ENCODE results near the gene MAGI1.

Gene MAGI1

DNA sequence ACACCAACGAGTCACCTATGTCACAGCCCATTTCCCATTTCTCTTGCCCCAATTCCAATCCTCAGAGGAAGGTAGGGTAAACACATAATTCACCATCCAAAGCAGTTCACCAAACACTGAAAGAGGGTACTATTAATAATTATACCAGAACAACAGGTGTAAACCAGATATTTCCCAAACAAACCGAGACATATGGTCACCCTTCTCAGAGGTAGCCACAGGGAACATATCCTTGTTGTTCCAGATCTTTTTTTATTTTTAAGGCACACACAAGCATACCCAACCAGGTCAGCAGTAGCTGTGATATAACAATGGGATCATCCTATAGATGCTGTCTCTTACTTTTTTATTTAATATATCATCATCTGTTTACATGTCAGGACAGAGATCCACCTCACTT is 24.7 kb downstream of the MAGI1 start:
- no peak for DNase-seq (ENCODE audit: low read depth, low spot score)

DNA sequence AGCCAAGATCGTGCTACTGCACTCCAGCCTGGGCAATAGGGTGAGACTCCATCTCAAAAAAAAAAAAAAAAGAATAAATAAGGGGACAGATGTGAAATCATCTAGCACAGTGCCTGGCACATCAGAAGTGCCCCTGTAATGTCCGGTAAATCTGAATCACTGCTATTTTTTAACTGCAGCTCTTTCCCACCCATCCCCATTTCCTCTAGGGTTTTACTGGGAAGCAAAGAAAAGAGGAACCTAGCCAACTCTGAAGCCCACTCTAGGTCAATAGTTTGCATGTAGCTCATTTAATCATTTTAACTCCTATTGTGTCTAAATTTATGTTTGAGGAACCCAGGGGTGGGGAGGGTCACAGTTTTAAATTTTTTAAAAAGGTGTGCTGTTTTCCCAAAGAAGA is 26.0 kb downstream of the MAGI1 start:
- DNase-seq (ENCODE audit: low read depth, low spot score) = no peak

DNA sequence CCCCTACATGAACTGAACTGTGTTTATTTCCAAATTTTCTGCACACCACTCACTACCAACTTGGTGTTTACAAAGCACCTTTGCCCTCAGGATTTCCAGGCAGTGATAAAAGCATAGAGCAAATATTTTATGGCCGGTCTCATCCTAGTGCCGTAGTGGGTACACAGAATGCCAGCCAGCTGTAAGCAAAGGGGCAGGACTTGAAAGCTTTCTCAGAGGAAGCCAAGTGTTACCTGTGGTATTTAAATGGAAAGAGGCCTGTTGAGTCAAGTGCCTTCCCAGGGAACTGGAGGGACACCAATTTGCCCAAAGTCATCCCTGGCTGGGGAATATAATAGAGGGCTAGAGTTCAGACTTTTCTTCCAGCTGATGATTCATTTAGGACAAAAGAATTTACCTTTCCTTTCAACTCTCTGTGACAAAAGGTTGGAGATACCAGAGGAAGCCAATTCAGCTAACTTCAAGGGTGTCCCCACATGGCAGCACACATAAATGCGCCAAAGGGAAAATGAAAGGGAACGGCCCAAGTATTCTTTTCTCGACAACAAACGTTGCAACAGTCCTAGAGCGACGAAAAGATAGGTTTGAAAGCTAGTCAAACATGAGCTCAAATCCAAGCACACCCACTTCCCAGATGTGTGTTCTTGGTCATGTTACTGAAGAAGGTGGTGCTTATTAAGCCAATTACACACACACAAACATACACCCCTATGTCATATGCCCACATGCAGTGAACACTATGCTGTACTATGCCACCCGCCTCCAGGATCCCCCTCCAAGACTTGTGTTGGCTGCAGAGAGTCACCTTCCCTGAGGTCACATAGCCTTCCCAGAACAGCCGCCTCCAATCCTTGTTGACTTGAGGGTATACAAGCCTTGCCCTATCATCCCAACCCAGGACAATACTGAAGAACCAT is 27.7 kb downstream of the MAGI1 start:
- no peak for DNase-seq (ENCODE audit: low read depth, low spot score)

DNA sequence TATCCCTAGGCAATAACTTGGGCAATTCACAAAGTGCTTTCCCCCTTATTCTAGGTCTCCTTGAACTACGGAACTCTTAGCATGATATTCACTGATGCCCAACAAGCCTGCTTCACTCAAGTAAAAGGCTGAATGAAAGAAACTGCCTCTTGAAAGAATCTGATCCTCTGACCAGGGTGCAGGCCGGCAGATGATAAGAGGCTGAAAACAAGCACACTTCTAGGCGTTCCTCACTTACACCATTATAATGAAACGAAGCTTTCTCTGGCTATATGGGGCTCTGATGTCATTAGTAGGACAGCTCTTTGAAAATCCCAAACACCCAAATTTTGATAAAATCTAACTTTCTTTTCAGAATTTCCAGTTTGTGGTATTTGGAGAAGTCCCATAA is 28.4 kb downstream of the MAGI1 start:
- no peak for DNase-seq (ENCODE audit: low read depth, low spot score)

DNA sequence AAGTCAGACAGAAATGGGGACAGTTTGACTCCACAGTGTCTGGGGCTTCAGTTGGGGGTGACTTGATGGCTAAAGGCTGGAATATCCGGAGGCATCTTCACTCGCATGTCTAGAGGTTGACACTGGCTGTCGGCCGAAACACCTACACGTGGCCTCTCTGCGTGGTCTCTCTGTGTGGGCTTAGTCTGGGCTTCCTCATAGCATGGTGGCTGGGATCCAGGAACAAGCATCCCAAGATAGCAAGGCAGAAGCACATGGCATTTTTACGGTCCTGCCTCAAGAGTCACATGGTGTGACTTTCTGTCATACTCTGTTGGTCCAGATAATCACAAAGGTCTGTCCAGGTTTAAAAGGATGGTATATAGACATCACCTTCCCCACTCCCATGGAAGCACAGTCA is 34.5 kb downstream of the MAGI1 start:
- no peak for DNase-seq (ENCODE audit: low read depth, low spot score)

DNA sequence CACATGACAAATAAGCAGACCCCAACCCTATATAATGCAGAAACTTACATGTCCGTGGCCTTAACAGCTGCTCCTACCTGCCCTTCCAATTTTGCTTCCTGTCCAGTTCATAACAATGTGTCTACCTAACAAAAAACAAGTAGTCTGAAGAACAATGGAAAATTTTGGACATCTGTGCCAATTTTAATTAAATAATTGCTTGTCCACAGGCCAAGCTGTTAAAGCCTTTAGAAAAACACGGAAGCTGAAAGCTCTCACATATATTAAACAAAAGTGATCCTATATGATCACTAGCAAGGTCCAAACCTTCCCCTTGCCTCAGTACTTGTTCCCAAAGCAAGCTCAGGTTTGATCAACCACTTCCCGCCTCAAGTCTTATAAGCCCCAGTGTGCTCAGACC is 37.1 kb downstream of the MAGI1 start:
- no peak for DNase-seq (ENCODE audit: low read depth, low spot score)

DNA sequence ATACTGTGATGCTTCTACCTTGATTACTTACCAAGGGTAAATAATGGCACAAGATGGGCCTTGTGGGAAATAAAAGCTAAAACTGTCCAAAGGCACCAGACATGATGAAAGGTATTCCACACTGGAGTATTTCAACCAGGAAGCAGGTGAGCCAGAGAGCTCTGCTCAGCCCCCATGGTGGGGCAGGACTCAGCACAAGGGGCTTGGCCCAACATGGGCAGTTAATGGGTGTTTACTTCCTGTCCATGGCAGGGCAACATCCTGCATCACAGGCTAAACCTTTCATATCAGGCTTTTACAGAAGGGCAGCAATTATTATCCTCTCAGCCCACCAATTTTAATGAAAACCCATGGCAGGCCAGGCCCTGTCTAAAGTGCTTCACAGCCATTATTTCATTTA is 38.2 kb downstream of the MAGI1 start:
- no peak for DNase-seq (ENCODE audit: low read depth, low spot score)

DNA sequence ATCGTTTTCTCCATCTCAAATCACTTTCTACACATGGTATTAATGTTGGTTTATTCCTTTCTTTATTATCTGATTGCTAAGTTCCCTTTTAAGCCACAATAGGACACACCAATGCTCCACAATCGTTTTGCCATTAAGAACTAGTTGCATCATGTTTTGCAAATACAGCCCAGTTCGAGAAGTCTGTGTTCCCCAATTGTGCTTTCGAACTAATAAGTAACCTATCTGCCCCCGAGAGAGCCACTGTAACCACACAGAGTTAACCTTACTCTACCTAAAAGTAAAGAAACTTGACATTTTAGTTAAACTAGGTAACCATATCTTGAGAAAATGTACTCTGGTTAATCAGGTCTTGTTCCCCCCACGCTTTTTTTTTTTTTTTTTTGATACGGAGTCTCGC is 39.1 kb downstream of the MAGI1 start:
- no peak for DNase-seq (ENCODE audit: low read depth, low spot score)

DNA sequence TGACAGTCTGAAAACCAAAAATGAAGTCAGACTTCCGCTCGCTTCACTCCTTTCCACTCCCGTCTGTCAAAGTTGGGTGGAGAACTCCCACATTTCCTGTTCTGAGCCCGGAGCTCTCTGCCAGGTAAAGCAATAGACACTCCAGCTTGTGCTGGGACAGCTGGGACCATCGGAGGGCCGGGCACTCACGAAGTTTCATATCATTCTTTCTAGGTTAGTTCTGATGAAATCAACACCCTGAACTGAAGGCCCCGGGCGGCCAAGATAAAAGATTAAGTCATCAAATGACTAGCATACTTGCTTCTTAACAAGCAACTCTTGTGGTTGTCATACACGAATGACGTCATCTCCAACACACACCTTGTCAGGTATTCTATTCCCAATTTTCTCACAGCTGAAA is 42.1 kb downstream of the MAGI1 start:
- peak; percentile 48 for DNase-seq (ENCODE audit: low read depth, low spot score)

DNA sequence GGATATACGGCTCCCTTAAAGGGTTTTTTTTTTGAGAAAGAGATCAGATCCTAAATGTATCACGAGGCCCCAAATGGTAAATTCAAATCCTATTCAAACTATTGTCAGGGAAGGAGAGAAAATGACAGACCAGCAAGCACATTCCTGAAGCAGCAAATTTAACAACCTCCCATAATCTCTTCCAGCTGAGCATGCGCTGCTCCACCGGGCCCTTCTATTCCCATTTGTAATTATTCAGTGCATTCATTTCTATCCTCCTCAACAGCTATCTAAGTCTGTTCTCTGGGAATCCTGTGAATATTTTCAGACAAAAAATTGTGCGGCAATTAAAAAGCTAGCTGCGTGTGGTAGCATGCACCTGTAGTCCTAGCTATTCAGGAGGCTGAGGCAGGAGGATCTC is 43.2 kb downstream of the MAGI1 start:
- DNase-seq (ENCODE audit: low read depth, low spot score) = no peak

DNA sequence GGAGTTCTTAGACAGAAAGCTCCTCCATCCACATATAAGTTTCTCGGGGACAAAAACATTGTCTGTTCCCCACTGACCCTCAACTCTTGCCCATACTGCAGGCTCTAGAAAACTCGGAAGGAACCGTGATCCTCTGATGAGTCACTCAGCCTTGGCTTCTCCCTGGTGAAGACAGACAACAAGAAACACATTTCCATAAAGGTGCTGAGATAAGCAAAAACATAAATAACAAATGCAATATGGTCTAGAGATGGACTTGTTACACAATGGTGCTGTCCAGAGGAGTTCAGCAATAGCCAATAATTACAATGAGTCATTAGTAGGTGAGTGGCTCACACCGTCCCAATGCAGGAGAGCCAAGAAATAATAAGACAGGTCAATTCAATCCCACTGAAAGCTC is 43.7 kb downstream of the MAGI1 start:
- DNase-seq (ENCODE audit: low read depth, low spot score) = peak; percentile 21

DNA sequence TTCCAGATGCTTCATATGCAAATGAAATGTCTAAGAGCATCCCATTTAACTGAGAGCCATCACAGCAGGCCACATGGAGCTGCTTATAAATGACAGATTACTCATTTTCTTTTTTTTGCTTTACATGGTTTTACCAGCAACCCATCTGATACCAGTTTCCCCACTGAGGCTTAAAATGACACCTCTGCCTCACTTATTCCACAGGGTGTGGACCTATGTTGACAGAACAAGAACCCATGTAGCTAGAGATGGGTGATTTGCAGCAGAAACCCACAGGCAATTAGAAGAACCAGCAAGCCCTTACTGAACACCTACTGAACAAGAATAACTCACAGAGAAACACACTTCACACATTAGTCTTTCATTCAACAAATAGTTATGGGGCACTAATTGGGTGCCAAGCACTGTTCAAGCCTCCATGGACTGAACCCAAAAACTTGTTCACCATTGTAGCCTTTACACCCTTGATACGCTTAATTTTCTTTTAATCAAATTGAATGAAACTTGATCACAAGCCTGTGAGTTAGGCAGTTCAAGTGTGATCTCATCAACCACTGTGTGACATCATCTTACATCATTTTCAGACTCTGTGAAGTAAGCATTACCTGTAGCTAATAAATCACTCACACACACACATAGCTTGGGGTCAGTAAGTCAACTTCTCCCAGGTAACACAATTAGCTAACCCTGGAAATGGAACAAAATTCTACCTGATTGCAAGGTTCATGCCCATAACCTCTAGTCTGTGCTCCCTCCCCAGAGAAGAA is 45.4 kb downstream of the MAGI1 start:
- DNase-seq (ENCODE audit: low read depth, low spot score) = no peak

DNA sequence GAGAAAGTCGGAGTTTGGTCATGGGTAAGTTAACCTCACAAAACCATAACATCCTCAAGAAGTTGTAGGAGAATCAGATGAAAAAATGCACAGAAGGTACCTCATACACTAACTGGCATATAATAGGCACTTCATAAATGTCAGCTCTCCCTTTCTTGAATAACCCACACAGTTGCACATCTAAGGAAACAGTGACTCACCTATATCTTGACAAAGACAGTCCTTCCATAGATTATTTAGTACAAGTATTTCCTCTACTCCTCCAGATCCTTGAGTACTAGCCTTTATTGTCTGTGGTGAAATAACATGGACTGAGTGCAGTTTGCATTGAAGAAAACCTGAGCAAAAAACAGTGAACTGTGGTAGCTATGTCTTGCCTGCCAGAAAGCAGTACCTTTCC is 46.6 kb downstream of the MAGI1 start:
- DNase-seq (ENCODE audit: low read depth, low spot score) = no peak

DNA sequence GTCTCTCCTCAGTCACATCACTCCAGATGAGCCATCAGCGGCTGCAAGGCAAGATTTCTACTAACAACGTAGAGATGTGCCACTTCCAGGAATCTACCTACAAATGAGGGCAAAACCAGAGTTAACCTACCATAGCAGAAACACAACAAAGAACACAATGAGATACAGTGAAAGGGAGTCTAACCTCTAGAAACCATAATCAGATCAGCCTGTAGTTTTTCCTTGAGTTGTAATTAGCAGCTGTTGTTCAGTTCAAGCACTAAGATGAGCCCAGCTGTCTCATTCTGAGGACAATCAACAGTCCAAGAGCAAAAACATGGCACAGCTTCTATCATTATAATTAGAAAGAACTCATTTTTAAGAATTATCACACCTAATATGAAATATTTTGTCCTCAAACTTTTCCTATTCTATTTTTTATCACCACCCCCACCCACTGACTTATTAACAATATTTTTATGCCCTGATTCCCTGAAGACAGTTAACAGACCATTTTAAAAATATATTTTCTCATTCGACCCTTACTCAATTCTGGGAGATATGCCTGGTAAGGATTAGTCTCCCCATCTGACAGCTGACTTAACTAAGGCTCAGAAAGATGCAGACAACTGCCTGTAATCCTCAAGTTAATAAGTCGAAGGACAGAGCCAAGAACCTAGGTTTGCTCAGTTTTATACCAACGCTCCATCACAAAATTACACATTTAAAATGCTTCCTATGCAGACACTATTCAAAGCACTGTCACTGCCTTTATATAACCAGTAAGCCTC is 50.1 kb downstream of the MAGI1 start:
- no peak for DNase-seq (ENCODE audit: low read depth, low spot score)

DNA sequence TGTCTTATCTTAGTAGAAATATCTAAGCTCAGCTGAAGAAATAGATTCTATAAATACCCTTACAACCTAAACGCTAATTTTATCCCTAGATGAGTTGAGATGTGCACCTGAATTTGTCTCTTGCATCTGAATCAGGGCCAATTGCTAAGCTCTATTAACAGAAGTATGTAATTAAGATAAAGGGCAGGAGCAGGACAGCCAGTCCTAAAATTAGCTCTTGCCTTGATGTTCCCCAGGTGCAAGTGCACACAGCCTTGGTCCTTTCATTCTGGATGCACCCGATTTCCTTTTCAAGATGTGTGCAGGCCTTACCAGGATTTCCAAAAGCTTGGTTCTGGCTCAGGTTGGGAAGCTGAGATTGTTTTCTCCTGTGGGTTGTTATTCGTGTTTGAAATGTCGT is 52.4 kb downstream of the MAGI1 start:
- no peak for DNase-seq (ENCODE audit: low read depth, low spot score)

DNA sequence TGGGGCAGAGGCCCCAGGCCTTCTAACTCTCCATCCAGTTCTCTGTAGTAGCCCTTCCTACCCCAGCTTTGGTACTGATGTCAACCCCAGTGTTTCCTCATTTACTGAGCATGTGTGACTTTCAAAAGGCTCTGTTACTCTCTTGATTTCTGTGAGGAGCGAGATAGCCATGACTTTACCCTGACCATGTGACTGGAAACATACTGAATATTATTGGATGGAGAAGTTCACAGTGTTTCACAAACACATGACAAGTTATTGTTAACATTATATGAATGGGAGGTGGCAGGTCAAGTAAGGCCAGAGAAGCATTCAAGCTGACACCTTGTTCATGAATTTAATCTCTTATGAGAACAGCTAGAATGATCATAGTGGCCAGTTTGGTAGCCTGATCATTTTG is 53.7 kb downstream of the MAGI1 start:
- DNase-seq (ENCODE audit: low read depth, low spot score) = no peak

DNA sequence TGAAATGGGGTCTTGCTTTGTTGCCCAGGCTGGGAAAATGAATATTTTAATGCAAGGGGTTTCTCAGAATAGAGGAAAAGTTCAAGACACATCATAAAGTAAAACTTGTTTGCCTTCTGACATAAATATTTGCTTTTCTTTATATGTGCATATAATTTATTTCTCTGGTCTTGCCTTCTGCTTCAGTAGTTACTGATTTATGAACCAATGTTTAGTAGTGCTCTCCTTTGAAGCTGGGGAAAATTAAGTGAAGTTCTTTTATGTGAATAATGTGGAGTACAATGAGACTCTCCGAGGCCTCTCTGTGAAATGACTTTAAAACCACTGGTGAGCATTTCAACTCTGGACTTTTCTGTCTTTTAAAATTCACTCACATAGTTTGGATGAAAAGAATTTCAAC is 55.6 kb downstream of the MAGI1 start:
- no peak for DNase-seq (ENCODE audit: low read depth, low spot score)

DNA sequence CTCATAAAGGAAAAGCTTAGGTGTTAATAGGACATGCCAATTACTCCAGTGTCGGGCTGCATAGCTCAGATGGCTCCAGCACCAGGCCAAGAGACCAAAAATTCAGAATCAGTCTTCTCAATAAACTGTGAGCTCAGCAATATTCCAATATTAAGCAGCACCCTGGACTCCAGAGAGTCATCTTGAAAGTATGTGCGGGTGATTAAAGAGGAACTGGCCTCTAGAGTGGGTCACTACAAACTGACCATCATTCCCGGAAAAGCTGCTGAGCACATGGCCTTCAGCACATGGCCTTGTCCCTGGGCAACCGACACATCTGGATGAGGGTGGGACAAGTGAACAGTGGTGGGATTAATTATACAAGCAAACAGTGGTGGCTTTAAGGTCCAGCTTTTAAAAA is 59.0 kb downstream of the MAGI1 start:
- no peak for DNase-seq (ENCODE audit: low read depth, low spot score)

DNA sequence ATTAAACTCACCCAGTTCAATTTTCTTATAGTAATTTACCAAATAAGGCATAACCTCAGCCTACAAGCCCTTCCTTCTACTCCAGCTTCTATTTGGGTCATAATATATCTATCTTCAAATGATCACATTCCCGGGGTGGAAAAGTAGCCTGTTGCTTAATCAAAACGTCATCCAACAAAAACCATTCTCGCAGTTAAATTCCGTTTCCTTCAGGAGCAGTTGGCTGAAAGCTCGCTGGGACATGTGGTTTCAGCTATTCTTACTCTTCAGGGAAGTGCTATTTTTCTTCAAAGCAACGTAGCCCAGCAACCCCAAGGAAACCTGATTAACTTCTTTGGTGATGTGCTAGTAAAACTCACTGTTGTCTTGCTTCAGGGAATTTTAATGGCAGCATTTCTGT is 59.6 kb downstream of the MAGI1 start:
- DNase-seq (ENCODE audit: low read depth, low spot score) = peak; percentile 69

DNA sequence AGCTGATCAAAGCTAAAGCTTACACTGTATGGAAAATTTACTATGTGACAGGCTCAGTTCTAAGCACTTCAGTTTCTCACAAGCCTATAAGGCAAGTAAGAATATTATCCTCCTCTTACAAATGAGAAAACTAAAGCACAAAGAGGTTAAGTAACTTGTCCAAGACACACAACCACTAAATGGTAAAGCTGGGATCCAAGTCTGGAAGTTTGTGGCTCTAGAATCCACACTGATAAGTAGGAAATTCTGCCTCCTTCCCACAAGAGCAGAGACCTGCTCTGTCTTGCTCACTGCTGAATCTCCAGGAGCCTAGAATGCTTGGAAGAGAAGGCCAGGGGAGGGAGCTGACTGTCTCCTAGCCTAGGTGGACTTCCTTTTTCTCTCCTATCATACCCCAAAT is 60.6 kb downstream of the MAGI1 start:
- peak; percentile 19 for DNase-seq (ENCODE audit: low read depth, low spot score)

DNA sequence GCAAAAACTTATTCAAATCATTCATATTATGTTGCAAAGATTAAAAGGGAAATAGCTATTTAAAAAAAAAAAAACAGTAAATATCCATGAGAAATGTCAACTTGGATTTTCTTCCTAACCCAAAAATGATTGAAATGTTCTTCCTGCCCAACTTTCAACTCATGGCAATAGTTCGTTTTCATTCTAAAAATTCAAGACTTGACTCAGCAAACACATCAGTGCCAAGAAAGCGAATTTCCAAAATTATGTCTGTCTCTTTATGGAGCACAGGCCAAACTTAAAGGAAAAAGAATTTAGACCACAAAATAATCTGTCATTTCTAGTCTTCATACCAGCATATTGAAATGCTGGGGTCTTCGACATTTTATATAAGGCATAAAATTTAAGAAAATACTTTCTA is 63.7 kb downstream of the MAGI1 start:
- no peak for DNase-seq (ENCODE audit: low read depth, low spot score)

DNA sequence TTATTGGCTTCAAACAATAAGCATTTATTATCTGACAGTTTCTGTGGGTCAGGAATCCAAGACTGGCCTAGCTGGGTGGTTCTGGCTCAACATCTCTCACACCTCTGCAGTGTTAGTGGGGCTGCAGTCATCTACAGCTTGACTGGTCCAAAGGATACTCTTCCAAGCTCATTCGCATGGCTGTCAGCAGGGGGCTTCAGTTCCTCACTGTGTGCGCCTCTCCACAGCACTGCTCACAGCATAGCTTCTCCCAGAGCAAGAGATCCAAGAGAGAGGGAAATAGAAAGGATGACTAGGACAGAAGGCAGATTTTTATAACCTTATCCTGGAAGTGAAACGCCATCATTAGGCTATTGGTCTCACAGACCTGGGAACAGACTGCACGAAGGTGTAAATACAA is 64.2 kb downstream of the MAGI1 start:
- no peak for DNase-seq (ENCODE audit: low read depth, low spot score)

Data from astrocyte of the hippocampus (primary cell).